Measurements from ENCODE around the gene RXRG. TPM values are rescaled to one million over a fixed set of nuclear protein-coding genes. Genes with fewer than 3 reads are reported as not detected.

RXRG gene
- total RNA-seq, 1 experiment from 2014 or later: not detected

GRCh38 chr1:165451691-165452090, 6.8 kb upstream of the RXRG start:
- Histone ChIP-seq H3K9me3 (ENCODE audit: low read depth, low read length, poor library complexity, severe bottlenecking) (no peaks in the 10 kb centered on the region), H3K27me3 (replicated peaks; ENCODE audit: insufficient read depth, low read depth, low read length, poor library complexity) (peaks cover 8% of the 10 kb centered on the region), H3K4me3 (ENCODE audit: low read depth, low read length, poor library complexity, severe bottlenecking) (no peak overlapping the region), H3K36me3 (ENCODE audit: insufficient read depth, low read length, poor library complexity, severe bottlenecking) (no peaks in the 10 kb centered on the region), H3K27ac (ENCODE audit: low read depth, low read length, poor library complexity, severe bottlenecking) (no peak overlapping the region), H3K4me1 (ENCODE audit: insufficient read depth, low read length, poor library complexity, severe bottlenecking) (no peaks in the 10 kb centered on the region)
- TF ChIP-seq EZH2 (IDR thresholded peaks at IDR 0.05; ENCODE audit: borderline replicate concordance, low read depth, low read length, poor library complexity, severe bottlenecking) (no peak), CTCF (conservative IDR thresholded peaks at IDR 0.05; ENCODE audit: low read depth, low read length) (no peak)
- ChIA-PET POLR2A (ENCODE audit: low non-redundant PET) (no interaction called here), CTCF (no interaction called here)
- intact Hi-C loops (cut with micrococcal nuclease; ENCODE audit: unreplicated experiment): no loop called here
- BruUV-seq (replicated peaks): no TSS peak
- DNase-seq (ENCODE audit: low spot score): no peak

GRCh38 chr1:165449131-165449530, 4.2 kb upstream of the RXRG start:
- ChIA-PET CTCF (no interaction called here), POLR2A (ENCODE audit: low non-redundant PET) (no interaction called here)
- intact Hi-C loops (cut with micrococcal nuclease; ENCODE audit: unreplicated experiment): no loop called here
- no peaks in the 10 kb centered on the region for H3K36me3 ChIP-seq (ENCODE audit: insufficient read depth, low read length, poor library complexity, severe bottlenecking)
- DNase-seq (ENCODE audit: low spot score): no peak
- TF ChIP-seq CTCF (conservative IDR thresholded peaks at IDR 0.05; ENCODE audit: low read depth, low read length) (no peak), EZH2 (IDR thresholded peaks at IDR 0.05; ENCODE audit: borderline replicate concordance, low read depth, low read length, poor library complexity, severe bottlenecking) (no peak)
- H3K27ac ChIP-seq (ENCODE audit: low read depth, low read length, poor library complexity, severe bottlenecking): no peak overlapping the region
- no peaks in the 10 kb centered on the region for H3K9me3 ChIP-seq (ENCODE audit: low read depth, low read length, poor library complexity, severe bottlenecking)
- peaks cover 5% of the 10 kb centered on the region for H3K4me1 ChIP-seq (ENCODE audit: insufficient read depth, low read length, poor library complexity, severe bottlenecking)
- no peak overlapping the region for H3K4me3 ChIP-seq (ENCODE audit: low read depth, low read length, poor library complexity, severe bottlenecking)
- H3K27me3 ChIP-seq (replicated peaks; ENCODE audit: insufficient read depth, low read depth, low read length, poor library complexity): peaks cover 31% of the 10 kb centered on the region
- BruUV-seq (replicated peaks): no TSS peak

- TF ChIP-seq EZH2 (IDR thresholded peaks at IDR 0.05; ENCODE audit: borderline replicate concordance, low read depth, low read length, poor library complexity, severe bottlenecking): no peak
- TF ChIP-seq CTCF (conservative IDR thresholded peaks at IDR 0.05; ENCODE audit: low read depth, low read length): no peak
- no peak overlapping the region for H3K27ac ChIP-seq (ENCODE audit: low read depth, low read length, poor library complexity, severe bottlenecking)
- no peaks in the 10 kb centered on the region for H3K36me3 ChIP-seq (ENCODE audit: insufficient read depth, low read length, poor library complexity, severe bottlenecking)
- H3K27me3 ChIP-seq (replicated peaks; ENCODE audit: insufficient read depth, low read depth, low read length, poor library complexity): peaks cover 52% of the 10 kb centered on the region
- no TSS peak for BruUV-seq (replicated peaks)
- H3K9me3 ChIP-seq (ENCODE audit: low read depth, low read length, poor library complexity, severe bottlenecking): no peaks in the 10 kb centered on the region
- H3K4me1 ChIP-seq (ENCODE audit: insufficient read depth, low read length, poor library complexity, severe bottlenecking): peaks cover 5% of the 10 kb centered on the region
- no peak for DNase-seq (ENCODE audit: low spot score)
- H3K4me3 ChIP-seq (ENCODE audit: low read depth, low read length, poor library complexity, severe bottlenecking): peak overlapping the region; percentile 31
- intact Hi-C loops (cut with micrococcal nuclease; ENCODE audit: unreplicated experiment): no loop called here
- POLR2A ChIA-PET (ENCODE audit: low non-redundant PET): no interaction called here
- CTCF ChIA-PET: no interaction called here
Observed at GRCh38 chr1:165445388-165445787, 462 bp upstream of the RXRG start.

Data from A673 (cell line).